Right atrium auricular region (tissue), 2 donors: ENCODE measurements around the gene OR2G6. TPM values are rescaled to one million over a fixed set of nuclear protein-coding genes. Genes with fewer than 3 reads are reported as not detected.

Source experiments
- DNase-seq: peaks from one replicate; pipeline ENCODE4 v3.0.0-alpha.2; 2019; ENCODE audit warnings: low spot score
- H3K27ac ChIP-seq, 2 donors: fragments of 200-600 bp; sonication (generic); 1 replicate in 1 of 2; 2 replicates in 1 of 2; pipeline ENCODE4 v1.5.1; 2016 to 2019
- H3K27me3 ChIP-seq, 2 donors: fragments of 200-600 bp; sonication (generic); one replicate each; pipeline versions ENCODE4 v1.5.1 to v1.6.0; 2017 to 2019
- H3K36me3 ChIP-seq: fragments of 200-600 bp; sonication (generic); one replicate; pipeline ENCODE4 v1.5.1; 2016
- H3K4me1 ChIP-seq, 2 donors: fragments of 200-600 bp; sonication (generic); one replicate each; pipeline versions ENCODE4 v1.5.1 to v1.6.0; 2017 to 2019
- H3K4me3 ChIP-seq, 2 donors: fragments of 200-600 bp; sonication (generic); 1 replicate in 1 of 2; 2 replicates in 1 of 2; pipeline ENCODE4 v1.5.1; 2017 to 2019; ENCODE audit warnings: mild to moderate bottlenecking in 1 of 2, moderate library complexity in 1 of 2
- H3K9me3 ChIP-seq, 2 donors: fragments of 200-600 bp; sonication (generic); one replicate each; pipeline ENCODE4 v1.5.1; 2019
- total RNA-seq, 2 donors: library from RNA; depleted of rRNA; stranded (reverse); fragments of >200 nt; gene quantifications; one replicate each; pipeline ENCODE4 v1.1.0, GENCODE V29; 2016
- TF ChIP-seq, protein P1 (sequence below), 2 donors: fragments of 200-600 bp; sonication (generic); IDR thresholded peaks; one replicate each; pipeline ENCODE4 v1.5.1; 2019; ENCODE audit warnings: antibody characterized with exemption in 2 of 2

OR2G6 gene
- total RNA-seq, 2 donors from 2014 or later = not detected

- Histone ChIP-seq H3K9me3 (peaks cover 0 to 7% of the 10 kb centered on the region in 2 donors), H3K4me3 (no peak overlapping the region), H3K27me3 (no peaks in the 10 kb centered on the region), H3K36me3 (no peaks in the 10 kb centered on the region), H3K27ac (no peak overlapping the region), H3K4me1 (no peaks in the 10 kb centered on the region)
- DNase-seq = no peak
- TF ChIP-seq, protein P1, sequence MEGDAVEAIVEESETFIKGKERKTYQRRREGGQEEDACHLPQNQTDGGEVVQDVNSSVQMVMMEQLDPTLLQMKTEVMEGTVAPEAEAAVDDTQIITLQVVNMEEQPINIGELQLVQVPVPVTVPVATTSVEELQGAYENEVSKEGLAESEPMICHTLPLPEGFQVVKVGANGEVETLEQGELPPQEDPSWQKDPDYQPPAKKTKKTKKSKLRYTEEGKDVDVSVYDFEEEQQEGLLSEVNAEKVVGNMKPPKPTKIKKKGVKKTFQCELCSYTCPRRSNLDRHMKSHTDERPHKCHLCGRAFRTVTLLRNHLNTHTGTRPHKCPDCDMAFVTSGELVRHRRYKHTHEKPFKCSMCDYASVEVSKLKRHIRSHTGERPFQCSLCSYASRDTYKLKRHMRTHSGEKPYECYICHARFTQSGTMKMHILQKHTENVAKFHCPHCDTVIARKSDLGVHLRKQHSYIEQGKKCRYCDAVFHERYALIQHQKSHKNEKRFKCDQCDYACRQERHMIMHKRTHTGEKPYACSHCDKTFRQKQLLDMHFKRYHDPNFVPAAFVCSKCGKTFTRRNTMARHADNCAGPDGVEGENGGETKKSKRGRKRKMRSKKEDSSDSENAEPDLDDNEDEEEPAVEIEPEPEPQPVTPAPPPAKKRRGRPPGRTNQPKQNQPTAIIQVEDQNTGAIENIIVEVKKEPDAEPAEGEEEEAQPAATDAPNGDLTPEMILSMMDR (IDR thresholded peaks at IDR 0.05) = no peak
These were observed 68.5 kb downstream of the OR2G6 start for GRCh38 chr1:248576260-248576980.

Other genes starting within 250 kb of the OR2G6 start
- not detected for gene OR2T33, start 230.1 kb upstream of the OR2G6 start, total RNA-seq
- not detected for gene OR2T12, start 204.6 kb upstream of the OR2G6 start, total RNA-seq
- not detected for gene OR2M7, start 183.5 kb upstream of the OR2G6 start, total RNA-seq
- not detected for gene OR14C36, start 159.3 kb upstream of the OR2G6 start, total RNA-seq
- not detected for gene OR2T4, start 146.4 kb upstream of the OR2G6 start, total RNA-seq
- gene OR2T6, start 132.3 kb upstream of the OR2G6 start, total RNA-seq = not detected
- not detected for gene OR2T1, start 105.0 kb upstream of the OR2G6 start, total RNA-seq
- not detected for gene OR2T2, start 62.4 kb upstream of the OR2G6 start, total RNA-seq
- gene OR2T3, start 34.7 kb upstream of the OR2G6 start, total RNA-seq = not detected
- not detected for gene OR2T5, start 19.5 kb upstream of the OR2G6 start, total RNA-seq
- gene OR2T29, start 54.7 kb downstream of the OR2G6 start, total RNA-seq = not detected
- not detected for gene OR2T34, start 66.7 kb downstream of the OR2G6 start, total RNA-seq
- not detected for gene OR2T10, start 89.6 kb downstream of the OR2G6 start, total RNA-seq
- gene OR2T11, start 127.0 kb downstream of the OR2G6 start, total RNA-seq = not detected
- not detected for gene OR2T35, start 137.2 kb downstream of the OR2G6 start, total RNA-seq
- gene OR2T27, start 147.5 kb downstream of the OR2G6 start, total RNA-seq = not detected
- not detected for gene OR14I1, start 194.7 kb downstream of the OR2G6 start, total RNA-seq
- gene LYPD8, start 247.7 kb downstream of the OR2G6 start, total RNA-seq = not detected